Pulmonary artery endothelial cell (primary cell): Measurements from ENCODE around the gene MTCH1. TPM values are rescaled to one million over a fixed set of nuclear protein-coding genes. Genes with fewer than 3 reads are reported as not detected.
"Not testable (repeated sequence)": the region's sequence is repeated elsewhere in the genome, so short reads cannot be mapped to it uniquely, and the experiment has no call there.

Source experiments
- DNase-seq: peaks from one replicate; pipeline ENCODE4 v3.0.0-alpha.2; 2011; ENCODE audit warnings: low read depth, low spot score
- total RNA-seq: library from RNA; depleted of rRNA; stranded (reverse); fragments of >200 nt; gene quantifications from 2 replicates; pipeline ENCODE4 v1.2.3, GENCODE V29; 2014

The MTCH1 gene
- total RNA-seq, 1 donor from 2014 or later, result 305 TPM

- DNase-seq, result no peak
Observed at GRCh38 chr6:36954262-36954931, 31.6 kb downstream of the MTCH1 start, which contains the start of gene PI16. PI16 (plus strand) TSS chr6:36954738; CDS start chr6:36954761, 23 bp downstream.

- no peak for DNase-seq
Observed at GRCh38 chr6:36953931-36954261, 32.1 kb downstream of the MTCH1 start.

- DNase-seq, result peak; percentile 68
Observed at GRCh38 chr6:36949636-36950035, 36.4 kb downstream of the MTCH1 start.

GRCh38 chr6:36949076-36949475, 36.9 kb downstream of the MTCH1 start:
- DNase-seq, result not testable (repeated sequence)

GRCh38 chr6:36947570-36948351, 38.2 kb downstream of the MTCH1 start:
- DNase-seq, result no peak

GRCh38 chr6:36946526-36946925, 39.5 kb downstream of the MTCH1 start:
- no peak for DNase-seq

- no peak for DNase-seq
Observed at GRCh38 chr6:36945301-36945700, 40.7 kb downstream of the MTCH1 start.

- no peak for DNase-seq
Observed at GRCh38 chr6:36944650-36945049, 41.3 kb downstream of the MTCH1 start.

- DNase-seq, result not testable (repeated sequence)
Observed at GRCh38 chr6:36942329-36942728, 43.7 kb downstream of the MTCH1 start.

- DNase-seq, result not testable (repeated sequence)
Observed at GRCh38 chr6:36941561-36941960, 44.4 kb downstream of the MTCH1 start.

- DNase-seq, result no peak
Observed at GRCh38 chr6:36940027-36940426, 46.0 kb downstream of the MTCH1 start.

- DNase-seq, result not testable (repeated sequence)
Observed at GRCh38 chr6:36939005-36939404, 47.0 kb downstream of the MTCH1 start.

- DNase-seq, result no peak
Observed at GRCh38 chr6:36938536-36938935, 47.5 kb downstream of the MTCH1 start.

- DNase-seq, result no peak
Observed at GRCh38 chr6:36937896-36938295, 48.1 kb downstream of the MTCH1 start.

GRCh38 chr6:36936824-36937223, 49.2 kb downstream of the MTCH1 start:
- no peak for DNase-seq

- DNase-seq, result no peak
Observed at GRCh38 chr6:36934901-36935300, 51.1 kb downstream of the MTCH1 start.

GRCh38 chr6:36933519-36933918, 52.5 kb downstream of the MTCH1 start:
- DNase-seq, result no peak

GRCh38 chr6:36933102-36933501, 52.9 kb downstream of the MTCH1 start:
- DNase-seq, result no peak

- DNase-seq, result no peak
Observed at GRCh38 chr6:36930483-36930882, 55.5 kb downstream of the MTCH1 start.

GRCh38 chr6:36929607-36930006, 56.4 kb downstream of the MTCH1 start:
- DNase-seq, result no peak

GRCh38 chr6:36929152-36929551, 56.8 kb downstream of the MTCH1 start:
- DNase-seq, result no peak

GRCh38 chr6:36928547-36928918, 57.5 kb downstream of the MTCH1 start:
- no peak for DNase-seq
